Stimulated activated naive B cell treated with anti-CD40 and anti-IgM and Interleukin-4, amounts not matched to agents 10 μg/mL and 1 μg/mL and 100 μg/mL, for 72 hours (primary cell): ENCODE data around the gene TOX3.

Experiments used
- ATAC-seq, 2 donors: fragments of 150-1000 bp; cut with Tn5 transposase; replicated peaks; 2 replicates each; pipeline ENCODE4 v1.10.0; 2021; ENCODE audit warnings: moderate library complexity in 1 of 2
- DNase-seq: peaks from one replicate; pipeline ENCODE4 v3.0.0; 2021
- H3K27ac Mint-ChIP-seq: one replicate; pipeline ENCODE4 v1.8.0; 2022; ENCODE audit warnings: mild to moderate bottlenecking, mixed read lengths
- H3K27me3 Mint-ChIP-seq, 2 donors: one replicate each; pipeline ENCODE4 v1.8.0; 2022; ENCODE audit warnings: mixed read lengths in 2 of 2
- H3K36me3 Mint-ChIP-seq, 2 donors: one replicate each; pipeline ENCODE4 v1.8.0; 2022; ENCODE audit warnings: mixed read lengths in 2 of 2, mild to moderate bottlenecking in 1 of 2
- H3K4me1 Mint-ChIP-seq, 2 donors: one replicate each; pipeline ENCODE4 v1.8.0; 2022; ENCODE audit warnings: mixed read lengths in 2 of 2, mild to moderate bottlenecking in 1 of 2
- H3K4me3 Mint-ChIP-seq, 2 donors: one replicate each; pipeline ENCODE4 v1.8.0; 2022; ENCODE audit warnings: mild to moderate bottlenecking in 2 of 2, mixed read lengths in 2 of 2, moderate library complexity in 1 of 2
- H3K9me3 Mint-ChIP-seq, 2 donors: one replicate each; pipeline ENCODE4 v1.8.0; 2022; ENCODE audit warnings: mixed read lengths in 2 of 2, mild to moderate bottlenecking in 1 of 2

Gene TOX3

GRCh38 chr16:52450241-52450640, 96.7 kb downstream of the TOX3 start:
- no peaks in the 10 kb centered on the region for H3K4me1 Mint-ChIP-seq
- no peak for DNase-seq
- no peak for ATAC-seq
- no peaks in the 10 kb centered on the region for H3K27me3 Mint-ChIP-seq
- no peak overlapping the region for H3K4me3 Mint-ChIP-seq
- H3K27ac Mint-ChIP-seq, result no peak overlapping the region
- H3K9me3 Mint-ChIP-seq, result no peaks in the 10 kb centered on the region
- H3K36me3 Mint-ChIP-seq, result no peaks in the 10 kb centered on the region

- Mint-ChIP-seq H3K27me3 (no peaks in the 10 kb centered on the region), H3K4me3 (no peak overlapping the region), H3K36me3 (no peaks in the 10 kb centered on the region), H3K4me1 (no peaks in the 10 kb centered on the region), H3K9me3 (no peaks in the 10 kb centered on the region), H3K27ac (no peak overlapping the region)
- DNase-seq (no peak), ATAC-seq (no peak)
Measured at GRCh38 chr16:52446080-52446479, 100.9 kb downstream of the TOX3 start.

GRCh38 chr16:52441886-52442285, 105.1 kb downstream of the TOX3 start:
- Mint-ChIP-seq H3K27me3 (no peaks in the 10 kb centered on the region), H3K27ac (no peak overlapping the region), H3K36me3 (no peaks in the 10 kb centered on the region), H3K4me3 (no peak overlapping the region), H3K4me1 (no peaks in the 10 kb centered on the region), H3K9me3 (peaks cover 4 to 5% of the 10 kb centered on the region in 2 donors)
- DNase-seq (no peak), ATAC-seq (no peak)

- H3K27ac Mint-ChIP-seq, result peak overlapping the region; percentile 2
- ATAC-seq (no peak), DNase-seq (no peak)
- peaks cover 0 to 2% of the 10 kb centered on the region in 2 donors for H3K27me3 Mint-ChIP-seq
- H3K36me3 Mint-ChIP-seq, result no peaks in the 10 kb centered on the region
- no peak overlapping the region for H3K4me3 Mint-ChIP-seq
- no peaks in the 10 kb centered on the region for H3K4me1 Mint-ChIP-seq
- peaks cover 4 to 5% of the 10 kb centered on the region in 2 donors for H3K9me3 Mint-ChIP-seq
Measured at GRCh38 chr16:52440248-52440647, 106.7 kb downstream of the TOX3 start.

- peaks cover 0 to 3% of the 10 kb centered on the region in 2 donors for H3K27me3 Mint-ChIP-seq
- H3K36me3 Mint-ChIP-seq, result no peaks in the 10 kb centered on the region
- DNase-seq, result no peak
- H3K4me3 Mint-ChIP-seq, result no peak overlapping the region
- no peak overlapping the region for H3K27ac Mint-ChIP-seq
- no peaks in the 10 kb centered on the region for H3K4me1 Mint-ChIP-seq
- H3K9me3 Mint-ChIP-seq, result peaks cover 4 to 5% of the 10 kb centered on the region in 2 donors
- ATAC-seq, result no peak
Measured at GRCh38 chr16:52439750-52440149, 107.2 kb downstream of the TOX3 start.

- Mint-ChIP-seq H3K27me3 (peaks cover 0 to 3% of the 10 kb centered on the region in 2 donors), H3K36me3 (no peaks in the 10 kb centered on the region), H3K4me3 (no peak overlapping the region), H3K27ac (no peak overlapping the region), H3K4me1 (no peaks in the 10 kb centered on the region), H3K9me3 (peaks cover 4 to 5% of the 10 kb centered on the region in 2 donors)
- no peak for DNase-seq
- ATAC-seq, result no peak
Measured at GRCh38 chr16:52439171-52439701, 107.7 kb downstream of the TOX3 start.

- Mint-ChIP-seq H3K27ac (no peak overlapping the region), H3K4me1 (no peaks in the 10 kb centered on the region), H3K4me3 (no peak overlapping the region), H3K9me3 (peaks cover 4 to 5% of the 10 kb centered on the region in 2 donors), H3K27me3 (peaks cover 0 to 3% of the 10 kb centered on the region in 2 donors), H3K36me3 (no peaks in the 10 kb centered on the region)
- DNase-seq (no peak), ATAC-seq (no peak)
Measured at GRCh38 chr16:52437277-52437670, 109.7 kb downstream of the TOX3 start.

GRCh38 chr16:52436339-52437276, 110.3 kb downstream of the TOX3 start:
- no peak for ATAC-seq
- Mint-ChIP-seq H3K4me3 (no peak overlapping the region), H3K9me3 (peaks cover 4 to 7% of the 10 kb centered on the region in 2 donors)

GRCh38 chr16:52434224-52434623, 112.7 kb downstream of the TOX3 start:
- H3K4me1 Mint-ChIP-seq, result no peaks in the 10 kb centered on the region
- H3K4me3 Mint-ChIP-seq, result no peak overlapping the region
- no peaks in the 10 kb centered on the region for H3K36me3 Mint-ChIP-seq
- DNase-seq (no peak), ATAC-seq (no peak)
- H3K27ac Mint-ChIP-seq, result no peak overlapping the region
- peaks cover 0 to 3% of the 10 kb centered on the region in 2 donors for H3K27me3 Mint-ChIP-seq
- peaks cover 0 to 2% of the 10 kb centered on the region in 2 donors for H3K9me3 Mint-ChIP-seq

More at GRCh38 chr16:52436339-52437276, 110.3 kb downstream of the TOX3 start:
- no peaks in the 10 kb centered on the region for H3K36me3 Mint-ChIP-seq
- no peaks in the 10 kb centered on the region for H3K4me1 Mint-ChIP-seq
- no peak overlapping the region for H3K27ac Mint-ChIP-seq
- DNase-seq, result no peak
- peaks cover 0 to 3% of the 10 kb centered on the region in 2 donors for H3K27me3 Mint-ChIP-seq

- Mint-ChIP-seq H3K27ac (no peak overlapping the region), H3K9me3 (peaks cover 0 to 2% of the 10 kb centered on the region in 2 donors), H3K36me3 (no peaks in the 10 kb centered on the region), H3K4me3 (no peak overlapping the region), H3K27me3 (peaks cover 0 to 3% of the 10 kb centered on the region in 2 donors), H3K4me1 (no peaks in the 10 kb centered on the region)
- DNase-seq (no peak), ATAC-seq (no peak)
Measured at GRCh38 chr16:52433643-52434042, 113.3 kb downstream of the TOX3 start.

- no peaks in the 10 kb centered on the region for H3K27me3 Mint-ChIP-seq
- H3K27ac Mint-ChIP-seq, result no peak overlapping the region
- no peaks in the 10 kb centered on the region for H3K4me1 Mint-ChIP-seq
- DNase-seq (no peak), ATAC-seq (no peak)
- no peaks in the 10 kb centered on the region for H3K9me3 Mint-ChIP-seq
- no peaks in the 10 kb centered on the region for H3K36me3 Mint-ChIP-seq
- no peak overlapping the region for H3K4me3 Mint-ChIP-seq
Measured at GRCh38 chr16:52424591-52424990, 122.4 kb downstream of the TOX3 start.

GRCh38 chr16:52422307-52422706, 124.6 kb downstream of the TOX3 start:
- Mint-ChIP-seq H3K4me1 (no peaks in the 10 kb centered on the region), H3K9me3 (peaks cover 0 to 3% of the 10 kb centered on the region in 2 donors), H3K27ac (no peak overlapping the region), H3K36me3 (no peaks in the 10 kb centered on the region), H3K4me3 (no peak overlapping the region), H3K27me3 (no peaks in the 10 kb centered on the region)
- ATAC-seq, result no peak
- no peak for DNase-seq

GRCh38 chr16:52418201-52418600, 128.7 kb downstream of the TOX3 start:
- Mint-ChIP-seq H3K27me3 (no peaks in the 10 kb centered on the region), H3K9me3 (peaks cover 7% of the 10 kb centered on the region in 2 donors), H3K36me3 (no peaks in the 10 kb centered on the region), H3K4me1 (no peaks in the 10 kb centered on the region), H3K4me3 (no peak overlapping the region), H3K27ac (no peak overlapping the region)
- no peak for ATAC-seq
- no peak for DNase-seq

- Mint-ChIP-seq H3K4me3 (no peak overlapping the region), H3K9me3 (peaks cover 7% of the 10 kb centered on the region in 2 donors), H3K27ac (no peak overlapping the region), H3K36me3 (no peaks in the 10 kb centered on the region), H3K4me1 (no peaks in the 10 kb centered on the region), H3K27me3 (no peaks in the 10 kb centered on the region)
- ATAC-seq, result no peak
- DNase-seq, result no peak
Measured at GRCh38 chr16:52416888-52417287, 130.1 kb downstream of the TOX3 start.

GRCh38 chr16:52411011-52411410, 135.9 kb downstream of the TOX3 start:
- no peak for ATAC-seq
- H3K27ac Mint-ChIP-seq, result no peak overlapping the region
- H3K27me3 Mint-ChIP-seq, result no peaks in the 10 kb centered on the region
- no peaks in the 10 kb centered on the region for H3K4me1 Mint-ChIP-seq
- no peaks in the 10 kb centered on the region for H3K36me3 Mint-ChIP-seq
- no peak for DNase-seq
- peaks cover 0 to 4% of the 10 kb centered on the region in 2 donors for H3K9me3 Mint-ChIP-seq
- H3K4me3 Mint-ChIP-seq, result no peak overlapping the region
